IMR-90 (cell line): ENCODE results near the gene ARHGAP35. TPM values are rescaled to one million over a fixed set of nuclear protein-coding genes. Genes with fewer than 3 reads are reported as not detected.

Source experiments
- ATAC-seq: fragments of 200-7000 bp; cut with Tn5 transposase; 2 replicates; pipeline ENCODE4 v1.9.1; 2020; ENCODE audit warnings: low read depth, mild to moderate bottlenecking, moderate library complexity
- BruUV-seq: library from RNA; stranded (reverse); fragments of 400-500 nt; replicated peaks from 2 replicates; lab custom pipeline; 2021; lab: Mats Ljungman, UMichigan
- CTCF ChIA-PET: fragments of 300-600 bp; formaldehyde crosslinking; extraction: SDS; loops from one replicate; lab custom pipeline; 2021; ENCODE audit warnings: antibody characterized with exemption; lab: Yijun Ruan, JAX
- POLR2A ChIA-PET: fragments of 300-600 bp; sonication (Branson Sonifier 250); formaldehyde crosslinking; loops from one replicate; lab custom pipeline; 2022; ENCODE audit warnings: antibody characterized with exemption; ENCODE audit not compliant: unreplicated experiment; lab: Charles Lee
- DNase-seq: peaks from one replicate; pipeline ENCODE4 v3.0.0; 2013
- H2AFZ ChIP-seq: replicated peaks from 2 replicates; pipeline ENCODE3; 2013; ENCODE audit warnings: low read length, mild to moderate bottlenecking; ENCODE audit not compliant: poor library complexity
- H2AK5ac ChIP-seq: 2 replicates; pipeline ENCODE4 v1.6.1; 2013; ENCODE audit warnings: low read depth, low read length, inconsistent platforms
- H2AK9ac ChIP-seq: replicated peaks from 2 replicates; pipeline ENCODE3; 2013; ENCODE audit warnings: mild to moderate bottlenecking, low read depth, low read length, moderate library complexity; ENCODE audit not compliant: poor library complexity
- H2BK120ac ChIP-seq: 2 replicates; pipeline ENCODE4 v1.6.1; 2013; ENCODE audit warnings: low read depth, low read length, inconsistent platforms
- H2BK15ac ChIP-seq: 3 replicates; pipeline ENCODE4 v1.6.1; 2013; ENCODE audit warnings: low read depth, low read length, inconsistent platforms
- H2BK20ac ChIP-seq: 2 replicates; pipeline ENCODE4 v1.6.1; 2013; ENCODE audit warnings: low read depth, mild to moderate bottlenecking, inconsistent platforms, low read length, moderate library complexity
- H2BK5ac ChIP-seq: 2 replicates; pipeline ENCODE4 v1.6.1; 2013; ENCODE audit warnings: mild to moderate bottlenecking, low read depth, low read length, inconsistent platforms; ENCODE audit not compliant: poor library complexity, severe bottlenecking
- H3K14ac ChIP-seq: replicated peaks from 2 replicates; pipeline ENCODE4 v1.6.1; 2013; ENCODE audit warnings: low read depth, low read length, inconsistent platforms
- H3K18ac ChIP-seq: 2 replicates; pipeline ENCODE4 v1.6.1; 2013; ENCODE audit warnings: low read depth, low read length, control low read depth
- H3K23ac ChIP-seq: 2 replicates; pipeline ENCODE4 v1.6.1; 2013; ENCODE audit warnings: low read depth, low read length, inconsistent platforms
- H3K27ac ChIP-seq: 2 replicates; pipeline ENCODE4 v1.5.1; 2013; ENCODE audit warnings: mild to moderate bottlenecking, control low read depth, low read length; ENCODE audit not compliant: insufficient read depth
- H3K27me3 ChIP-seq: 2 replicates; pipeline ENCODE4 v1.6.1; 2013; ENCODE audit warnings: low read length; ENCODE audit not compliant: control insufficient read depth, insufficient read depth
- H3K36me3 ChIP-seq: 2 replicates; pipeline ENCODE4 v1.6.1; 2013; ENCODE audit warnings: low read length, mixed read lengths; ENCODE audit not compliant: control insufficient read depth, insufficient read depth
- H3K4ac ChIP-seq: 2 replicates; pipeline ENCODE4 v1.6.1; 2013; ENCODE audit warnings: low read depth, low read length, inconsistent platforms
- H3K4me1 ChIP-seq: 2 replicates; pipeline ENCODE4 v1.6.1; 2013; ENCODE audit warnings: low read length, mixed read lengths; ENCODE audit not compliant: control insufficient read depth, insufficient read depth
- H3K4me2 ChIP-seq: 2 replicates; pipeline ENCODE4 v1.6.1; 2013; ENCODE audit warnings: low read depth, mild to moderate bottlenecking, control low read depth, low read length, moderate library complexity
- H3K4me3 ChIP-seq: 2 replicates; pipeline ENCODE4 v1.5.1; 2013; ENCODE audit warnings: low read depth, mild to moderate bottlenecking, control low read depth, low read length, moderate library complexity; ENCODE audit not compliant: insufficient read depth
- H3K56ac ChIP-seq: 2 replicates; pipeline ENCODE4 v1.6.1; 2013; ENCODE audit warnings: low read length, inconsistent platforms; ENCODE audit not compliant: insufficient read depth; ENCODE audit errors: extremely low read depth
- H3K79me1 ChIP-seq, 2 experiments: 2 replicates each; pipeline ENCODE4 v1.6.1; 2013; ENCODE audit warnings: low read length in 2 of 2, inconsistent platforms in 1 of 2, low read depth in 1 of 2
- H3K9ac ChIP-seq: 2 replicates; pipeline ENCODE4 v1.6.1; 2013; ENCODE audit warnings: low read depth, low read length, control low read depth
- H3K9me1 ChIP-seq: 2 replicates; pipeline ENCODE4 v1.6.1; 2013; ENCODE audit warnings: low read length, inconsistent platforms; ENCODE audit not compliant: insufficient read depth
- H3K9me3 ChIP-seq: 2 replicates; pipeline ENCODE4 v1.6.1; 2013; ENCODE audit warnings: low read length; ENCODE audit not compliant: control insufficient read depth, insufficient read depth
- H4K20me1 ChIP-seq: 2 replicates; pipeline ENCODE4 v1.6.1; 2013; ENCODE audit warnings: low read length, inconsistent platforms; ENCODE audit not compliant: insufficient read depth
- H4K5ac ChIP-seq: 2 replicates; pipeline ENCODE4 v1.6.1; 2013; ENCODE audit warnings: mild to moderate bottlenecking, low read depth, low read length, control low read depth
- H4K8ac ChIP-seq, 2 experiments: 2 replicates each; pipeline ENCODE4 v1.6.1; 2013; ENCODE audit warnings: low read depth in 2 of 2, low read length in 2 of 2, control low read depth in 1 of 2, inconsistent platforms in 1 of 2
- H4K91ac ChIP-seq: 2 replicates; pipeline ENCODE4 v1.6.1; 2013; ENCODE audit warnings: low read depth, low read length, inconsistent platforms; ENCODE audit not compliant: insufficient read depth
- BHLHE40 ChIP-seq: fragments of 150-350 bp; IDR thresholded peaks from 2 replicates; pipeline ENCODE4 v1.6.1; 2016; ENCODE audit warnings: mild to moderate bottlenecking, low read depth, low read length
- CEBPB ChIP-seq: IDR thresholded peaks from 2 replicates; pipeline ENCODE4 v1.6.1; 2012; ENCODE audit warnings: low read depth, low read length, improper control_type of control experiment
- CHD1 ChIP-seq: IDR thresholded peaks from 2 replicates; pipeline ENCODE4 v1.6.1; 2012; ENCODE audit warnings: low read depth, low read length, improper control_type of control experiment
- FOS ChIP-seq: fragments of 150-350 bp; IDR thresholded peaks from 2 replicates; pipeline ENCODE4 v1.6.1; 2016; ENCODE audit warnings: low read depth, low read length
- MAFK ChIP-seq: IDR thresholded peaks from 2 replicates; pipeline ENCODE4 v1.6.1; 2012; ENCODE audit warnings: low read depth, low read length, improper control_type of control experiment
- MAZ ChIP-seq: IDR thresholded peaks from 2 replicates; pipeline ENCODE4 v1.6.1; 2012; ENCODE audit warnings: low read depth, mild to moderate bottlenecking, low read length, improper control_type of control experiment, moderate library complexity, borderline replicate concordance
- MXI1 ChIP-seq: IDR thresholded peaks from 2 replicates; pipeline ENCODE4 v1.6.1; 2012; ENCODE audit warnings: low read depth, mild to moderate bottlenecking, low read length, moderate library complexity, borderline replicate concordance
- NFE2L2 ChIP-seq: fragments of 150-350 bp; IDR thresholded peaks from 2 replicates; pipeline ENCODE4 v1.6.1; 2016; ENCODE audit warnings: low read depth, mild to moderate bottlenecking, low read length
- POLR2A ChIP-seq: IDR thresholded peaks from 2 replicates; pipeline ENCODE4 v1.6.1; 2012; ENCODE audit warnings: mild to moderate bottlenecking, low read depth, low read length
- RCOR1 ChIP-seq: IDR thresholded peaks from 2 replicates; pipeline ENCODE4 v1.6.1; 2012; ENCODE audit warnings: mild to moderate bottlenecking, low read length, improper control_type of control experiment; ENCODE audit not compliant: insufficient replicate concordance
- RFX5 ChIP-seq: IDR thresholded peaks from 2 replicates; pipeline ENCODE4 v1.8.0; 2012; ENCODE audit warnings: low read depth, mild to moderate bottlenecking, low read length, moderate library complexity
- USF2 ChIP-seq: fragments of 150-350 bp; IDR thresholded peaks from 2 replicates; pipeline ENCODE4 v1.6.1; 2017; ENCODE audit warnings: mild to moderate bottlenecking, antibody characterized with exemption, low read length, low read depth
- WGBS, 2 experiments: methylation state at CpG; one replicate each; pipeline versions ENCODE4 v1.1.5 to v1.1.7; 2013; ENCODE audit warnings: missing lambda C conversion rate in 2 of 2; ENCODE audit not compliant: insufficient read length in 1 of 2; ENCODE audit errors: extremely low coverage in 2 of 2; 5-methylcytosine and 5-hydroxymethylcytosine counted together
- dilution Hi-C: fragments of 300-500 bp; cut with HindIII; formaldehyde crosslinking; loops from one replicate; pipeline ENCODE4 v1.14.3; 2018; ENCODE audit warnings: low sequenced_read_pairs; ENCODE audit not compliant: unreplicated experiment
- in situ Hi-C: fragments of 300-500 bp; cut with MboI; formaldehyde crosslinking; loops from 3 replicates; pipeline ENCODE4 v1.14.3; 2019; ENCODE audit warnings: low sequenced_read_pairs, inconsistent platforms, mixed read lengths
- intact Hi-C: fragments of 100-400 bp; cut with micrococcal nuclease; formaldehyde crosslinking; loops from 2 replicates; pipeline ENCODE4 v1.10.0; 2022
- polyA plus RNA-seq, 3 experiments: library from polyadenylated mRNA; depleted of rRNA; stranded (reverse); fragments of >200 nt; gene quantifications; 2 replicates each; pipeline ENCODE4 v1.2.3, GENCODE V29; 2012; ENCODE audit warnings: low replicate concordance in 1 of 3
- total RNA-seq: library from RNA; depleted of rRNA; stranded (reverse); fragments of >200 nt; gene quantifications from 2 replicates; pipeline ENCODE4 v1.2.3, GENCODE V29; 2012

ARHGAP35 gene
- total and polyA plus RNA-seq, 2 of the 4 experiments (the other 2 are of a cell fraction): 16.4 to 29.0 TPM

GRCh38 chr19:46834984-46835383 is 25.8 kb upstream of the ARHGAP35 start:
- no peaks in the 10 kb centered on the region for H3K27me3 ChIP-seq
- no peak overlapping the region for H3K4me2 ChIP-seq
- H3K23ac ChIP-seq: no peak overlapping the region
- no peak overlapping the region for H2BK120ac ChIP-seq
- in situ Hi-C loops (no loop called here), dilution Hi-C loops (no loop called here), intact Hi-C loops (no loop called here)
- BruUV-seq: no TSS peak
- H3K9me3 ChIP-seq: no peaks in the 10 kb centered on the region
- no peak overlapping the region for H2BK20ac ChIP-seq
- no peak for DNase-seq
- no peak overlapping the region for H3K14ac ChIP-seq
- no peak overlapping the region for H2AFZ ChIP-seq
- no peak overlapping the region for H3K18ac ChIP-seq
- peaks cover 6 to 9% of the 10 kb centered on the region in 2 experiments for H3K79me1 ChIP-seq
- ATAC-seq: no peak
- no peak overlapping the region for H2BK15ac ChIP-seq
- H4K91ac ChIP-seq: no peak overlapping the region
- no peak overlapping the region for H3K56ac ChIP-seq
- TF ChIP-seq RCOR1 (no peak), CEBPB (no peak), BHLHE40 (no peak), POLR2A (no peak), FOS (no peak), RFX5 (no peak), USF2 (no peak), MAFK (no peak), NFE2L2 (no peak), CHD1 (no peak), MXI1 (no peak), MAZ (no peak)
- CTCF ChIA-PET: no interaction called here
- H3K4me3 ChIP-seq: no peak overlapping the region
- no peak overlapping the region for H4K8ac ChIP-seq
- peaks cover 19% of the 10 kb centered on the region for H3K36me3 ChIP-seq
- POLR2A ChIA-PET: no interaction called here
- no peak overlapping the region for H3K4ac ChIP-seq
- H4K5ac ChIP-seq: no peak overlapping the region
- no peaks in the 10 kb centered on the region for H3K4me1 ChIP-seq
- no peak overlapping the region for H3K9ac ChIP-seq
- H3K27ac ChIP-seq: no peak overlapping the region
- H2BK5ac ChIP-seq: no peak overlapping the region
- WGBS, 2 experiments: 95% methylated on average over 6 of the region's 6 CpGs; no CpG with 5 or more reads in 1 of the 2 experiments
- H4K20me1 ChIP-seq: peaks cover 1% of the 10 kb centered on the region; the same call in 1 of the 2 replicates
- 0 out of 2 replicates have a peak, but pooled peaks cover under 1% of the 10 kb centered on the region for H3K9me1 ChIP-seq
- H2AK9ac ChIP-seq: no peak overlapping the region
- H2AK5ac ChIP-seq: no peak overlapping the region
